DOHH2 (cell line): ENCODE results near the gene TRPM2.

Source experiments
- CTCF ChIP-seq: fragments of 200-600 bp; sonication (generic); IDR thresholded peaks from one replicate; pipeline ENCODE4 v1.5.1; 2014; ENCODE audit warnings: antibody characterized with exemption, mild to moderate bottlenecking, low read depth, low read length; ENCODE audit not compliant: poor library complexity, severe bottlenecking
- EZH2phosphoT487 ChIP-seq: fragments of 200-600 bp; sonication (generic); IDR thresholded peaks from 2 replicates; pipeline ENCODE4 v1.6.1; 2017; ENCODE audit warnings: borderline replicate concordance, mild to moderate bottlenecking, antibody characterized with exemption, low read length, moderate library complexity, mixed read lengths

GRCh38 chr21:44448651-44449131 is 95.3 kb downstream of the TRPM2 start:
- TF ChIP-seq CTCF (no peak), EZH2phosphoT487 (no peak)
